ENCODE data around the gene SP5.
"Not testable (repeated sequence)": the region's sequence is repeated elsewhere in the genome, so short reads cannot be mapped to it uniquely, and the experiment has no call there.

The SP5 gene

GRCh38 chr2:170715062-170715931, at the start of gene SP5:
SP5 (plus strand) TSS chr2:170715337; CDS start chr2:170715513, 176 bp downstream.
- no peak for DNase-seq (ENCODE audit: low read depth)

- no peak for DNase-seq (ENCODE audit: low read depth)
Measured at GRCh38 chr2:170665743-170666142, 49.4 kb upstream of the SP5 start.

- no peak for DNase-seq (ENCODE audit: low read depth)
Measured at GRCh38 chr2:170669909-170670308, 45.2 kb upstream of the SP5 start.

GRCh38 chr2:170670651-170671050, 44.5 kb upstream of the SP5 start:
- no peak for DNase-seq (ENCODE audit: low read depth)

GRCh38 chr2:170671079-170671478, 44.1 kb upstream of the SP5 start:
- DNase-seq (ENCODE audit: low read depth) = no peak

GRCh38 chr2:170674282-170674681, 40.9 kb upstream of the SP5 start:
- not testable (repeated sequence) for DNase-seq (ENCODE audit: low read depth)

- DNase-seq (ENCODE audit: low read depth) = no peak
Measured at GRCh38 chr2:170675701-170676100, 39.4 kb upstream of the SP5 start.

GRCh38 chr2:170679607-170680079, 35.5 kb upstream of the SP5 start:
- DNase-seq (ENCODE audit: low read depth) = no peak

GRCh38 chr2:170680172-170680941, 34.8 kb upstream of the SP5 start:
- DNase-seq (ENCODE audit: low read depth) = no peak

- DNase-seq (ENCODE audit: low read depth) = no peak
Measured at GRCh38 chr2:170681311-170681710, 33.8 kb upstream of the SP5 start.

GRCh38 chr2:170685591-170685990, 29.5 kb upstream of the SP5 start:
- DNase-seq (ENCODE audit: low read depth) = no peak

- DNase-seq (ENCODE audit: low read depth) = no peak
Measured at GRCh38 chr2:170689481-170689880, 25.7 kb upstream of the SP5 start.

GRCh38 chr2:170690640-170691039, 24.5 kb upstream of the SP5 start:
- DNase-seq (ENCODE audit: low read depth) = no peak

- no peak for DNase-seq (ENCODE audit: low read depth)
Measured at GRCh38 chr2:170694316-170694715, 20.8 kb upstream of the SP5 start.

GRCh38 chr2:170695521-170696410, 19.4 kb upstream of the SP5 start:
- DNase-seq (ENCODE audit: low read depth) = no peak

GRCh38 chr2:170696948-170697347, 18.2 kb upstream of the SP5 start:
- no peak for DNase-seq (ENCODE audit: low read depth)

GRCh38 chr2:170701011-170701410, 14.1 kb upstream of the SP5 start:
- no peak for DNase-seq (ENCODE audit: low read depth)

GRCh38 chr2:170703776-170704476, 11.2 kb upstream of the SP5 start:
- DNase-seq (ENCODE audit: low read depth) = no peak

- DNase-seq (ENCODE audit: low read depth) = no peak
Measured at GRCh38 chr2:170707821-170708795, 7.0 kb upstream of the SP5 start.

- DNase-seq (ENCODE audit: low read depth) = no peak
Measured at GRCh38 chr2:170710609-170710979, 4.5 kb upstream of the SP5 start.
